ENCODE results near the gene AP2A1. TPM values are rescaled to one million over a fixed set of nuclear protein-coding genes. Genes with fewer than 3 reads are reported as not detected.

The AP2A1 gene
- total and polyA plus RNA-seq, 2 donors (not counting 1 experiment from before 2014, with no cell fraction given), result 48.4 to 56.9 TPM

- H2AFZ ChIP-seq (ENCODE audit: insufficient read depth, low read depth, low read length, poor library complexity, severe bottlenecking), result no peak overlapping the region
- H3K79me2 ChIP-seq (ENCODE audit: control insufficient read depth, insufficient read depth, low read length), result peaks cover 3% of the 10 kb centered on the region
- H3K9me3 ChIP-seq (ENCODE audit: control extremely low read depth in 1 of 3, control insufficient read depth in 2 of 3, insufficient read depth in 1 of 3, low read length in 2 of 3), result no peaks in the 10 kb centered on the region
- no peak for TF ChIP-seq CTCF (IDR thresholded peaks at IDR 0.05)
- TF ChIP-seq EZH2 (IDR thresholded peaks at IDR 0.05; ENCODE audit: borderline replicate concordance, insufficient read depth, low read depth, low read length, poor library complexity, severe bottlenecking), result no peak
- H3K4me1 ChIP-seq (ENCODE audit: control insufficient read depth in 2 of 2, insufficient read depth in 2 of 2, low read length in 2 of 2), result peaks cover 30 to 52% of the 10 kb centered on the region in 2 donors
- intact Hi-C loops (cut with micrococcal nuclease), result loop anchor here (5.0 kb wide), 1 partner anchor 683 kb away; no protein-coding TSS in a partner anchor
- no peaks in the 10 kb centered on the region for H4K20me1 ChIP-seq (ENCODE audit: control insufficient read depth, insufficient read depth, low read length, poor library complexity, severe bottlenecking)
- H3K4me2 ChIP-seq (replicated peaks; ENCODE audit: low read depth, low read length, poor library complexity, severe bottlenecking), result peak overlapping the region; percentile 80
- WGBS (ENCODE audit: insufficient coverage), result no CpG with 5 or more reads among the region's 5 CpGs
- peak overlapping the region; percentile 39 to 87 (median 79) for H3K4me3 ChIP-seq (ENCODE audit: control extremely low read depth in 1 of 5, extremely low read depth in 1 of 5, insufficient read depth in 1 of 5, low read depth in 2 of 5, low read length in 4 of 5)
- H3K9ac ChIP-seq (ENCODE audit: low read length), result peak overlapping the region; percentile 83
- H3K36me3 ChIP-seq (replicated peaks in 1 of 2; ENCODE audit: control extremely low read depth in 1 of 2, control insufficient read depth in 1 of 2, extremely low read depth in 1 of 2, insufficient read depth in 2 of 2, low read length in 1 of 2), result peaks cover 0 to 6% of the 10 kb centered on the region in 2 experiments
- POLR2A ChIA-PET, result interaction anchor here (0.6 to 1.0 kb wide), 5 partner anchors 25 to 534 kb away, joined by 3 to 10 read pairs (median 3); no protein-coding TSS in a partner anchor
- Mint-ChIP-seq H3K4me3 (peak overlapping the region; percentile 96), H3K4me1 (peaks cover 55% of the 10 kb centered on the region), H3K27me3 (no peaks in the 10 kb centered on the region), H3K27ac (peak overlapping the region; percentile 84), H3K9me3 (ENCODE audit: insufficient read depth) (no peaks in the 10 kb centered on the region)
- ATAC-seq (ENCODE audit: low read depth), result no peak
- peak overlapping the region; percentile 63 to 66 for H3K27ac ChIP-seq (ENCODE audit: low read length in 2 of 2)
- no peaks in the 10 kb centered on the region for H3K27me3 ChIP-seq (replicated peaks in 1 of 4; ENCODE audit: control extremely low read depth in 1 of 4, control insufficient read depth in 3 of 4, insufficient read depth in 4 of 4, low read length in 3 of 4)
- CTCF ChIA-PET, result interaction anchor here (0.8 to 1.3 kb wide), 3 partner anchors 42 to 123 kb away, joined by 3 read pairs; no protein-coding TSS in a partner anchor
- no peak for DNase-seq
These were observed 43.2 kb downstream of the AP2A1 start for GRCh38 chr19:49809941-49810389.

GRCh38 chr19:49811328-49811727, 44.5 kb downstream of the AP2A1 start:
- no peak overlapping the region for H3K27ac ChIP-seq (ENCODE audit: low read length in 2 of 2)
- H3K9me3 ChIP-seq (ENCODE audit: control extremely low read depth in 1 of 3, control insufficient read depth in 2 of 3, insufficient read depth in 1 of 3, low read length in 2 of 3), result no peaks in the 10 kb centered on the region
- CTCF ChIA-PET, result interaction anchor here (0.6 to 1.3 kb wide), 2 partner anchors 15 to 58 kb away, joined by 3 to 4 read pairs; no protein-coding TSS in a partner anchor
- H3K4me1 Mint-ChIP-seq, result peaks cover 53% of the 10 kb centered on the region
- ATAC-seq (ENCODE audit: low read depth) (no peak), DNase-seq (peak; percentile 32)
- no peak overlapping the region for H3K4me3 ChIP-seq (ENCODE audit: control extremely low read depth in 1 of 5, extremely low read depth in 1 of 5, insufficient read depth in 1 of 5, low read depth in 2 of 5, low read length in 4 of 5)
- H3K9me3 Mint-ChIP-seq (ENCODE audit: insufficient read depth), result no peaks in the 10 kb centered on the region
- no peak overlapping the region for H2AFZ ChIP-seq (ENCODE audit: insufficient read depth, low read depth, low read length, poor library complexity, severe bottlenecking)
- H3K4me3 Mint-ChIP-seq, result peak overlapping the region; percentile 97
- H3K36me3 ChIP-seq (replicated peaks in 1 of 2; ENCODE audit: control extremely low read depth in 1 of 2, control insufficient read depth in 1 of 2, extremely low read depth in 1 of 2, insufficient read depth in 2 of 2, low read length in 1 of 2), result peaks cover 0 to under 1% of the 10 kb centered on the region in 2 experiments
- WGBS (ENCODE audit: insufficient coverage), result 98% methylated on average over 4 of the region's 6 CpGs
- H3K27ac Mint-ChIP-seq, result no peak overlapping the region
- TF ChIP-seq EZH2 (IDR thresholded peaks at IDR 0.05; ENCODE audit: borderline replicate concordance, insufficient read depth, low read depth, low read length, poor library complexity, severe bottlenecking), result no peak
- TF ChIP-seq CTCF (IDR thresholded peaks at IDR 0.05), result no peak
- no peak overlapping the region for H3K4me2 ChIP-seq (replicated peaks; ENCODE audit: low read depth, low read length, poor library complexity, severe bottlenecking)
- H3K9ac ChIP-seq (ENCODE audit: low read length), result no peak overlapping the region
- no peaks in the 10 kb centered on the region for H3K27me3 ChIP-seq (replicated peaks in 1 of 4; ENCODE audit: control extremely low read depth in 1 of 4, control insufficient read depth in 3 of 4, insufficient read depth in 4 of 4, low read length in 3 of 4)
- POLR2A ChIA-PET, result interaction anchor here (3.3 kb wide), 1 partner anchor 66 kb away, joined by 30 read pairs; the partner anchor contains the start of genes AKT1S1 and TBC1D17
- peaks cover 30 to 52% of the 10 kb centered on the region in 2 donors for H3K4me1 ChIP-seq (ENCODE audit: control insufficient read depth in 2 of 2, insufficient read depth in 2 of 2, low read length in 2 of 2)
- H4K20me1 ChIP-seq (ENCODE audit: control insufficient read depth, insufficient read depth, low read length, poor library complexity, severe bottlenecking), result no peaks in the 10 kb centered on the region
- peaks cover 3% of the 10 kb centered on the region for H3K79me2 ChIP-seq (ENCODE audit: control insufficient read depth, insufficient read depth, low read length)
- H3K27me3 Mint-ChIP-seq, result no peaks in the 10 kb centered on the region
- intact Hi-C loops (cut with micrococcal nuclease), result no loop called here
